Right renal pelvis (tissue), 4 donors: ENCODE data around the gene CCR9. TPM values are rescaled to one million over a fixed set of nuclear protein-coding genes. Genes with fewer than 3 reads are reported as not detected.
A peak's percentile ranks its signal among the peaks of the same experiment; 100 is the strongest.

Experiments used
- DNase-seq, 4 donors: peaks; one replicate each; pipeline ENCODE4 v3.0.0-alpha.2; 2013; ENCODE audit warnings: low read depth in 4 of 4, low spot score in 3 of 4, missing footprints in 1 of 4
- polyA plus RNA-seq, 4 donors: library from polyadenylated mRNA; unstranded; fragments of 120-200 nt; gene quantifications; one replicate each; pipeline ENCODE4 v1.2.1, GENCODE V29; 2013; ENCODE audit not compliant: insufficient read length in 4 of 4

CCR9 gene
- polyA plus RNA-seq, 4 donors: 0.22 TPM; not detected in 3

DNA sequence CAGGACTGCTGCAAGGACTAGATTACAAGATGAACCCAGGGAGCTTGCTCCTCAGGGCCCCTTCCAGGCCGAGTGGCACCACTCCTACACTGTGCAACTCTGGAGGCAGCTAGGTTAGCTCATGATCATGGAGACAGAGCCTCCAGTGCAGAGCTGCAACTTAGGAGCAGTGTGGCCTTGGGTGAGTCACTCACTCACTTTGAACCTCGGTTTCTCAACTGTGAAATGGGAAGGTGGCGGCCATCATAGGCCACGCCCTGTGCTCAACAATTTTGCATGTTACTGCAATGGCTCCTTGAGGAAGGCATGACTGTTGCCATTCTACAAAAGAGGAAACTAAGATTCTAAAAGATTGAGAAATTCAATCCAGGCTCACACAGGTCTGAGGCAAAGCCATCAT lies 45.8 kb downstream of the CCR9 start:
- no peak for DNase-seq

GRCh38 chr3:45933591-45933990 lies 47.2 kb downstream of the CCR9 start:
- DNase-seq: no peak

DNA sequence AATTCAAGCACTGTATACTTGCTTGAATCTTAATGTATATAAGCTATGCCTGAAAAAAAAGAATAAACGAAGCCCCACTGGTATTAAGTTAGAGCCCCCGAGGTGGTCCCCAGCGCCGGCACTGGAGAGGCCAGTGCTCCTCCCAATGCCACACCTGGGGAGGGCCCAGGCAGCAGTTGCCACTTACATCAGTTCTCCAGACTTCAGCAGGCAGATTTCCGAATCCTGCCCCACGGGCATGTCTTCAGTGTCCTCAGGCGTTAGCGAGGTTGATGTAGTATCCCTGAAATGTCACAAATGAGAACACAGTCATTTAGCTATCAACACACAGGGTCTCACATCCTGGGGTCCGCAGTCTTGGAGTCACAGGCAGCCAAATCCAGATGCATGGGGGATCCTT lies 49.9 kb downstream of the CCR9 start:
- no peak for DNase-seq

DNA sequence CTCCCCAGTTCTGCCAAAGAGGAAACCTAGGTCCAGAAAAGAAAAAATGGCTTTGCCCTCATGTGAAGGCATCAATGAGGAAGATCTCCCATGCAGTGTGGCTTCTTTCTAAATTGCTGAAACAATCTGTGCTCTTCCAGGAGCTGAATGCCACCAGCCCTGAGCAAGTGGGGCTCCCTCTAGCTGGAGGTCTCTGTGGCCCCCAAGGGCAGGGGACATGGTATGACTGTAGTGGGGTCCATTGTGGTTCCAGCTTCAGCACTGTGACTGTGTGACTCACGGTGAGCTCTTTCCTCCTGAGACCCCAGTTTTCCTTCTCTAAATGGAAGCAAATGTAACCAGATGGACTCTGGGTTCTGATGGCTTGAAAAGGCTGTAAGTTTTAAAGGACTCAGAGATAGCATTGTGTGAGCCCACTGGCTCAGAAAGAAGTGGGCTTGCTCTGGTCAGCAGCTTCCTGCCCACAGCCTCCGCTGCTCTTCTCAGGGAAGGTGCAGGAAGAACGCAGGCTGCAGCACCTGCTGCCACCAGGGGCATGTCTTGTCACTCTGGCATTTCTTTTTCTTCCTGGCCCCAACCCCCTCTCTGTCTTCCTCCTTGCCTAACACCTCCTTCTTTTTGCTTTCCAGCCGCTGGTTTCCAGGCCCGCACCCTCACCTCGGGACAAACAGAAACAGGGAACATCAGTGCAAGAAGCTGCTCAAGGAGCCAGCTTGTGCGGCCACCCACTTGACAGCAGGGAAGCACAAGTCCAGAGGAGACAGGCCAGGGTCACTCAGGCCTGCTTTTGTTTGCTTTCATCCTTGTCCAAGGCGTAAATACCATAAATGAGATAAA lies 51.1 kb downstream of the CCR9 start:
- no peak for DNase-seq

DNA sequence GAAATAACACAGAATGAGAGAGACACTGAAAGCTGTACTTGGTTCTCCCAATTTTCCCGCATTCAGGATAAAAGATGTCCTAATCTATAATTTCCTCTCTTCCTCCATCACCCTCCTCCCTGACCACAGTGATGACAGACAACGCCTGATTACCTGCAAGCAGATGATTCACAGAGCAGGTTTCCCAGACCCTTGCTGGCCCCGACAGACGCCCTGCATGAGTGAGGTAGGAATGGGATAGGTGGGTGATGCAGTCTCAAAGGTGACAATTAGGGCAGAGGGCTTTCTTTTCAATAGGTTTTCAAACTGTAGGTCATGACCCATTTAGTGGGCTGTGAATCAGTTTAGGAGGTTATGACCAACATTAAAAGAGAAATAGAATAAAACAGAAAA lies 51.7 kb downstream of the CCR9 start:
- DNase-seq: no peak

- peak; percentile 71 to 80 (median 80) for DNase-seq
Measured at GRCh38 chr3:45938864-45939263, 52.5 kb downstream of the CCR9 start.

DNA sequence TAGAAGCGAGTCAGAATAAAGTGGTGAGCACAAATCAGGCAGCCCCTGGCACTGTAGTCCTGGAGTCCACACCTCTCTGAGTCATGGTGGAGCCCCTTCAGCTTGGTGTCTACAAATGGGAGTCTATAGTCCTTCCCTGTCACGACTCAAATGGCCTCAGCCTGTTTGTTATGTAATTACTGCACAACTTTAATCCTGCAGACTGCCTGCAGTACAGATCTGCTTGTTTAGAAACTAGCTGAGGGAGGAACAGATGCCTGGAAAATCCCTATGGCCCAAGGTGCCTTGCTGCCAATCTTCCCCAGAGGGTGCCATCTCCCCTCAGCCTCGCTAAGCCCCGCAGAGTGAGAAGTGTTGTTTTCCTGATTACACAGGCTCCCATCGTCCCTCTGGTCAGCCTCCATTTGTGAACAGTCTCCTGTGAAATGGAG lies 53.0 kb downstream of the CCR9 start:
- no peak for DNase-seq

- no peak for DNase-seq
Measured at GRCh38 chr3:45940004-45940780, 53.8 kb downstream of the CCR9 start.

GRCh38 chr3:45940781-45941365 lies 54.5 kb downstream of the CCR9 start:
- no peak for DNase-seq

GRCh38 chr3:45942051-45942825 lies 55.9 kb downstream of the CCR9 start:
- no peak for DNase-seq

GRCh38 chr3:45943207-45943846 lies 57.0 kb downstream of the CCR9 start, which contains the start of gene CXCR6:
Gene CXCR6, plus strand, starts transcription at chr3:45943464. Its CDS starts 3,018 bp downstream, at chr3:45946482.
- DNase-seq: no peak

- DNase-seq: no peak
Measured at GRCh38 chr3:45944830-45945620, 58.7 kb downstream of the CCR9 start.

DNA sequence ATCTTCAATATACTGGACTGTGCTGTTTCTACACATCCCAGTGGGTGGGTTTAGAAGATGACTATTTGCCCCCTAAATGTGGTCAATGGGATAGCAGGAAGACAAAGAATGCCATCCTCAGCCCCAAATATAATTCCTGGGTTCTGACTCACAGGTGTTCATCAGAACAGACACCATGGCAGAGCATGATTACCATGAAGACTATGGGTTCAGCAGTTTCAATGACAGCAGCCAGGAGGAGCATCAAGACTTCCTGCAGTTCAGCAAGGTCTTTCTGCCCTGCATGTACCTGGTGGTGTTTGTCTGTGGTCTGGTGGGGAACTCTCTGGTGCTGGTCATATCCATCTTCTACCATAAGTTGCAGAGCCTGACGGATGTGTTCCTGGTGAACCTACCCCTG lies 60.0 kb downstream of the CCR9 start:
- DNase-seq: no peak

DNA sequence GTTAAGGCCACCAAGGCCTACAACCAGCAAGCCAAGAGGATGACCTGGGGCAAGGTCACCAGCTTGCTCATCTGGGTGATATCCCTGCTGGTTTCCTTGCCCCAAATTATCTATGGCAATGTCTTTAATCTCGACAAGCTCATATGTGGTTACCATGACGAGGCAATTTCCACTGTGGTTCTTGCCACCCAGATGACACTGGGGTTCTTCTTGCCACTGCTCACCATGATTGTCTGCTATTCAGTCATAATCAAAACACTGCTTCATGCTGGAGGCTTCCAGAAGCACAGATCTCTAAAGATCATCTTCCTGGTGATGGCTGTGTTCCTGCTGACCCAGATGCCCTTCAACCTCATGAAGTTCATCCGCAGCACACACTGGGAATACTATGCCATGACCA lies 60.5 kb downstream of the CCR9 start:
- no peak for DNase-seq

DNA sequence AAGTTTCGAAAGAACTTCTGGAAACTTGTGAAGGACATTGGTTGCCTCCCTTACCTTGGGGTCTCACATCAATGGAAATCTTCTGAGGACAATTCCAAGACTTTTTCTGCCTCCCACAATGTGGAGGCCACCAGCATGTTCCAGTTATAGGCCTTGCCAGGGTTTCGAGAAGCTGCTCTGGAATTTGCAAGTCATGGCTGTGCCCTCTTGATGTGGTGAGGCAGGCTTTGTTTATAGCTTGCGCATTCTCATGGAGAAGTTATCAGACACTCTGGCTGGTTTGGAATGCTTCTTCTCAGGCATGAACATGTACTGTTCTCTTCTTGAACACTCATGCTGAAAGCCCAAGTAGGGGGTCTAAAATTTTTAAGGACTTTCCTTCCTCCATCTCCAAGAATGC lies 61.0 kb downstream of the CCR9 start:
- DNase-seq: no peak

DNA sequence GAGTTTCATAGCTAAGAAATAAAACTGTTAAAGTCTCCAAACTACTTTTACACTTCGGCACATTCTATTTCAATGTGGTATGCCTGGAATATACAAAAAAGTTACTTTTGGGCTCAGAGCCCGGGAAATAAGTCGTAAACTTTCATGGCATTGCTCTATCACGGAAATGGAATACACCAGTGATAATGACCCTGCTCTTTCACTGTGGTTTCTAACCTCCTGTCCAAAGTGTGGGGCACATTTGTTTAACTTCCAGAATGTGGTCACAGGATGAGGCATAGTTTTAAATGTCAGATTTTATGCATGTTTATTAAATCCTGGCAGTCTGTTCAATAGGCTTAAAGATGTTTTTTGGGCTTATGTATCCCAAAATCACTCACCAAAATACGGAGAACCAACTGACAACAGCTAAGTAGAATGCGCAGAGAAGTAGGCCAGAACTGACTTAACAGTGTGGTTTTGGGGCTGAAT lies 62.0 kb downstream of the CCR9 start:
- no peak for DNase-seq

GRCh38 chr3:45948881-45949280 lies 62.5 kb downstream of the CCR9 start:
- no peak for DNase-seq

- DNase-seq: no peak
Measured at GRCh38 chr3:45949432-45949831, 63.1 kb downstream of the CCR9 start.

DNA sequence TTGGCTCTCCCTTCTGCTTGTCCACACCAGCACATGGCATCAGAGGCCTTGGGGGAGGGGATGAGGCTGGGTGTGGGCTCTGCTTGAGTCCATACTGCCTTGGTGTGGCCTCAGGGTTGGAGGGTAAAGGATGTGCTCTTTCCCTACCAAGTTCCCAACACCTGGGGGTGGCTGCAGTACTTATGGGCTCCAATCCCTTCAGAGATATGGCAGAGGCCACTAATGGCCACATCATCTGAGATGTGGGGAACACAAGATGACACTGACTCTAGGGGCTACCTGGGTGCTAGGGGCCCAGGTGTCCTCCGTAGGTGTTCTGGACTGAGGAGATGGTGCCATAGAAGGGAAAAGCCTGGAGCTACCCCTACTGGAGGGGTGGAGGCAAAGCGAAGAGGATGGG lies 63.8 kb downstream of the CCR9 start:
- no peak for DNase-seq
